Prostate gland (tissue), 2 donors: ENCODE results near the gene SLC25A47. TPM values are rescaled to one million over a fixed set of nuclear protein-coding genes. Genes with fewer than 3 reads are reported as not detected.

ENCODE experiments used
- DNase-seq: peaks from one replicate; pipeline ENCODE4 v3.0.0-alpha.2; 2019; ENCODE audit warnings: low spot score
- H3K27ac ChIP-seq, 2 donors: fragments of 200-600 bp; sonication (generic); 2 replicates each; pipeline ENCODE4 v1.5.1; 2017 to 2019
- H3K27me3 ChIP-seq: fragments of 200-600 bp; sonication (generic); replicated peaks from 2 replicates; pipeline ENCODE4 v1.5.1; 2019; ENCODE audit not compliant: insufficient read depth
- H3K36me3 ChIP-seq, 2 donors: fragments of 200-600 bp; sonication (generic); 1 replicate in 1 of 2; 2 replicates in 1 of 2; pipeline versions ENCODE4 v1.5.1 to v1.8.1; 2017 to 2019
- H3K4me1 ChIP-seq: fragments of 200-600 bp; sonication (generic); replicated peaks from 2 replicates; pipeline ENCODE4 v1.5.1; 2019
- H3K4me3 ChIP-seq, 2 donors: fragments of 200-600 bp; sonication (generic); 2 replicates each; pipeline ENCODE4 v1.5.1; 2017 to 2019
- H3K9me3 ChIP-seq: fragments of 200-600 bp; sonication (generic); 2 replicates; pipeline ENCODE4 v1.5.1; 2017
- CTCF ChIP-seq, 4 experiments: fragments of 200-600 bp in 2 of 4; fragments of 450-650 bp in 2 of 4; sonication (generic) in 2 of 4; IDR thresholded peaks; 1 replicate in 3 of 4; 2 replicates in 1 of 4; pipeline ENCODE4 v1.5.1; 2016 to 2019; ENCODE audit warnings: antibody characterized with exemption in 4 of 4, mild to moderate bottlenecking in 2 of 4, moderate library complexity in 2 of 4
- POLR2A ChIP-seq: fragments of 450-650 bp; IDR thresholded peaks from one replicate; pipeline ENCODE4 v1.6.1; 2016; ENCODE audit warnings: antibody characterized with exemption, mild to moderate bottlenecking
- POLR2AphosphoS5 ChIP-seq: sonication (generic); formaldehyde crosslinking; IDR thresholded peaks from one replicate; pipeline ENCODE4 v1.6.1; 2017; ENCODE audit warnings: antibody characterized with exemption
- WGBS: methylation state at CpG from one replicate; pipeline ENCODE4 v1.1.5; 2018; 5-methylcytosine and 5-hydroxymethylcytosine counted together
- intact Hi-C: fragments of 100-400 bp; cut with DNase I; formaldehyde crosslinking; loops from one replicate; pipeline ENCODE4 v1.14.2; 2022
- total RNA-seq, 2 donors: library from RNA; depleted of rRNA; stranded (reverse); fragments of >200 nt; gene quantifications; one replicate each; pipeline ENCODE4 v1.1.0, GENCODE V29; 2016

Gene SLC25A47
- total RNA-seq, 2 donors from 2014 or later, result 0.51 TPM; not detected in 1

- Histone ChIP-seq H3K27ac (no peak overlapping the region), H3K36me3 (peaks cover 5 to 6% of the 10 kb centered on the region in 2 donors), H3K9me3 (no peaks in the 10 kb centered on the region), H3K27me3 (no peaks in the 10 kb centered on the region), H3K4me3 (no peak overlapping the region), H3K4me1 (no peaks in the 10 kb centered on the region)
- 93% methylated on average over 11 of the region's 11 CpGs for WGBS
- intact Hi-C loops, result no loop called here
- TF ChIP-seq POLR2AphosphoS5, result no peak
- no peak for TF ChIP-seq POLR2A
- no peak for TF ChIP-seq CTCF (IDR thresholded peaks at IDR 0.05)
- DNase-seq, result no peak
Observed at GRCh38 chr14:100350276-100350926, 27.3 kb downstream of the SLC25A47 start.

GRCh38 chr14:100350986-100351385 lies 27.8 kb downstream of the SLC25A47 start:
- no peak overlapping the region for H3K27ac ChIP-seq
- no peaks in the 10 kb centered on the region for H3K4me1 ChIP-seq
- no peaks in the 10 kb centered on the region for H3K9me3 ChIP-seq
- H3K27me3 ChIP-seq, result no peaks in the 10 kb centered on the region
- 87% methylated on average over 5 of the region's 5 CpGs for WGBS
- intact Hi-C loops, result no loop called here
- peaks cover 5 to 6% of the 10 kb centered on the region in 2 donors for H3K36me3 ChIP-seq
- no peak overlapping the region for H3K4me3 ChIP-seq
- TF ChIP-seq POLR2AphosphoS5 (no peak), CTCF (IDR thresholded peaks at IDR 0.05) (no peak), POLR2A (no peak)
- no peak for DNase-seq

GRCh38 chr14:100358396-100358795 lies 35.3 kb downstream of the SLC25A47 start:
- TF ChIP-seq CTCF (IDR thresholded peaks at IDR 0.05), result no peak
- no peak for TF ChIP-seq POLR2AphosphoS5
- no peak for TF ChIP-seq POLR2A
- no peaks in the 10 kb centered on the region for H3K27me3 ChIP-seq
- no peaks in the 10 kb centered on the region for H3K4me1 ChIP-seq
- intact Hi-C loops, result no loop called here
- H3K27ac ChIP-seq, result no peak overlapping the region
- DNase-seq, result no peak
- no peak overlapping the region for H3K4me3 ChIP-seq
- H3K36me3 ChIP-seq, result peaks cover 0 to 5% of the 10 kb centered on the region in 2 donors
- H3K9me3 ChIP-seq, result no peaks in the 10 kb centered on the region
- WGBS, result 98% methylated on average over 2 of the region's 2 CpGs

- intact Hi-C loops, result no loop called here
- Histone ChIP-seq H3K9me3 (no peaks in the 10 kb centered on the region), H3K27ac (no peak overlapping the region), H3K4me1 (no peaks in the 10 kb centered on the region), H3K36me3 (no peaks in the 10 kb centered on the region), H3K4me3 (no peak overlapping the region), H3K27me3 (no peaks in the 10 kb centered on the region)
- DNase-seq, result no peak
- WGBS, result 94% methylated on average over 2 of the region's 2 CpGs
- TF ChIP-seq CTCF (IDR thresholded peaks at IDR 0.05) (no peak), POLR2AphosphoS5 (no peak)
Observed at GRCh38 chr14:100359111-100359510, 36.0 kb downstream of the SLC25A47 start.

- Histone ChIP-seq H3K36me3 (no peaks in the 10 kb centered on the region), H3K4me1 (no peaks in the 10 kb centered on the region), H3K9me3 (no peaks in the 10 kb centered on the region), H3K27me3 (no peaks in the 10 kb centered on the region), H3K27ac (no peak overlapping the region), H3K4me3 (no peak overlapping the region)
- no peak for DNase-seq
- TF ChIP-seq POLR2AphosphoS5, result no peak
- TF ChIP-seq CTCF (IDR thresholded peaks at IDR 0.05), result no peak
- TF ChIP-seq POLR2A, result no peak
- whole genome bisulfite sequencing, result 66% methylated on average over 4 of the region's 4 CpGs
- intact Hi-C loops, result no loop called here
Observed at GRCh38 chr14:100359881-100360280, 36.7 kb downstream of the SLC25A47 start.
